GM12872 (cell line): Measurements from ENCODE around the gene CABCOCO1.

Experiments used
- TF ChIP-seq, protein P1 (sequence below): IDR thresholded peaks from 3 replicates; pipeline ENCODE4 v1.5.1; 2011; ENCODE audit warnings: low read depth, mild to moderate bottlenecking, low read length, moderate library complexity; ENCODE audit not compliant: insufficient read depth

CABCOCO1 gene

DNA sequence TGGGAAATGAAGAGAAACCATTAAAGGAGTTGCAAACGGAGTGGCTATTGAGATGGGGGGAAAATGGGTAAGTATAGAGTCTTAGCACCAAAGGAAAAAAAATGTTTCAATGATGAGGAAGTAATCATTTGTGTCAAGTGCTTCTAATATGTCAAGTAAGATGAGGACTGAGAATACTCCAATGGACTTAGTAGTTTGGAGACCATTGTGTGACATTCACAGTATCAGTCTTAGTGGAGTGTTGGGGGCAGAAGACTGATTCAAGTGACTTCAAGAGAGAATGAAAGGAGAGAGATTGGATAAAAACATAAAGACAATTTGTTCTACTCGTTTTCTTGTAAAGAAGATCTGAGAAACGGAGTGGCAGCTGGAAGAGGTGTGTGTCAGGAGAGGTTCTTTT is 150.2 kb downstream of the CABCOCO1 start:
- TF ChIP-seq, protein P1, sequence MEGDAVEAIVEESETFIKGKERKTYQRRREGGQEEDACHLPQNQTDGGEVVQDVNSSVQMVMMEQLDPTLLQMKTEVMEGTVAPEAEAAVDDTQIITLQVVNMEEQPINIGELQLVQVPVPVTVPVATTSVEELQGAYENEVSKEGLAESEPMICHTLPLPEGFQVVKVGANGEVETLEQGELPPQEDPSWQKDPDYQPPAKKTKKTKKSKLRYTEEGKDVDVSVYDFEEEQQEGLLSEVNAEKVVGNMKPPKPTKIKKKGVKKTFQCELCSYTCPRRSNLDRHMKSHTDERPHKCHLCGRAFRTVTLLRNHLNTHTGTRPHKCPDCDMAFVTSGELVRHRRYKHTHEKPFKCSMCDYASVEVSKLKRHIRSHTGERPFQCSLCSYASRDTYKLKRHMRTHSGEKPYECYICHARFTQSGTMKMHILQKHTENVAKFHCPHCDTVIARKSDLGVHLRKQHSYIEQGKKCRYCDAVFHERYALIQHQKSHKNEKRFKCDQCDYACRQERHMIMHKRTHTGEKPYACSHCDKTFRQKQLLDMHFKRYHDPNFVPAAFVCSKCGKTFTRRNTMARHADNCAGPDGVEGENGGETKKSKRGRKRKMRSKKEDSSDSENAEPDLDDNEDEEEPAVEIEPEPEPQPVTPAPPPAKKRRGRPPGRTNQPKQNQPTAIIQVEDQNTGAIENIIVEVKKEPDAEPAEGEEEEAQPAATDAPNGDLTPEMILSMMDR = no peak

DNA sequence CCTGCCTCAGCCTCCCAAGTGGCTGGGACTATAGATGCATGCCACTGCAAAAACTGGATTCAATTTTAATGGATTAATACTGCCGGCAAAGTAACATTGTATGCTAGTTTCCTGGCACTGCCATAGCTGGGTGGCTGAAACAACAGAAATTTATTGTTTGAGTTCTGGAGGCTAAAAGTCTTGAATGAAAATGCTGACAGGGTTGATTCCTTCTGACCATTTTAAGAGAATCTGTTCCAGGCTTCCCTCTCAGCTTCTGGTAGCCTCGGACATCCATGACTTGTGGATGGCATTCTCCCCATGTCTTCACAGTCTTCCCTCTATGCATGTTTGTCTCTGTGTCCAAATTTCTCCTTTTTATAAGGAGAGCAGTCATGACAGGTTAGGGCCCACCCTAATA is 151.4 kb downstream of the CABCOCO1 start:
- TF ChIP-seq, protein P1 = no peak

- TF ChIP-seq, protein P1 = no peak
Measured at GRCh38 chr10:61815496-61815895, 152.8 kb downstream of the CABCOCO1 start.
